ENCODE measurements around the gene NRL.
"Not testable (repeated sequence)": the region's sequence is repeated elsewhere in the genome, so short reads cannot be mapped to it uniquely, and the experiment has no call there.

NRL gene

GRCh38 chr14:24123424-24124417 is 9.0 kb upstream of the NRL start:
- DNase-seq (ENCODE audit: low read depth in 2 of 2): no peak

- DNase-seq (ENCODE audit: low read depth in 2 of 2): no peak
Measured at GRCh38 chr14:24122898-24123297, 8.1 kb upstream of the NRL start.

- no peak for DNase-seq (ENCODE audit: low read depth in 2 of 2)
Measured at GRCh38 chr14:24122416-24122815, 7.7 kb upstream of the NRL start.

- DNase-seq (ENCODE audit: low read depth in 2 of 2): no peak
Measured at GRCh38 chr14:24121210-24121609, 6.5 kb upstream of the NRL start.

- DNase-seq (ENCODE audit: low read depth in 2 of 2): no peak
Measured at GRCh38 chr14:24119691-24120090, 4.9 kb upstream of the NRL start.

- no peak for DNase-seq (ENCODE audit: low read depth in 2 of 2)
Measured at GRCh38 chr14:24117179-24117578, 2.4 kb upstream of the NRL start.

GRCh38 chr14:24116128-24116814 is 1.5 kb upstream of the NRL start:
- no peak for DNase-seq (ENCODE audit: low read depth in 2 of 2)

- DNase-seq (ENCODE audit: low read depth in 2 of 2): no peak
Measured at GRCh38 chr14:24115422-24116127, 826 bp upstream of the NRL start.

GRCh38 chr14:24113801-24114531 is 783 bp downstream of the NRL start:
- peak; percentile 76 to 80 for DNase-seq (ENCODE audit: low read depth in 2 of 2)

GRCh38 chr14:24113379-24113800 is 1.4 kb downstream of the NRL start:
- no peak for DNase-seq (ENCODE audit: low read depth in 2 of 2)

GRCh38 chr14:24110523-24110922 is 4.2 kb downstream of the NRL start:
- DNase-seq (ENCODE audit: low read depth in 2 of 2): no peak

GRCh38 chr14:24110060-24110459 is 4.7 kb downstream of the NRL start:
- no peak for DNase-seq (ENCODE audit: low read depth in 2 of 2)

- DNase-seq (ENCODE audit: low read depth in 2 of 2): no peak
Measured at GRCh38 chr14:24108336-24108874, 6.3 kb downstream of the NRL start.

- no peak for DNase-seq (ENCODE audit: low read depth in 2 of 2)
Measured at GRCh38 chr14:24106672-24107271, 8.0 kb downstream of the NRL start.

GRCh38 chr14:24105609-24106239 is 9.0 kb downstream of the NRL start:
- not testable (repeated sequence) for DNase-seq (ENCODE audit: low read depth in 2 of 2)

GRCh38 chr14:24103451-24103850 is 11.3 kb downstream of the NRL start:
- no peak for DNase-seq (ENCODE audit: low read depth in 2 of 2)

GRCh38 chr14:24102357-24103048 is 12.2 kb downstream of the NRL start:
- DNase-seq (ENCODE audit: low read depth in 2 of 2): no peak

- no peak for DNase-seq (ENCODE audit: low read depth in 2 of 2)
Measured at GRCh38 chr14:24100982-24101494, 13.7 kb downstream of the NRL start.

- no peak for DNase-seq (ENCODE audit: low read depth in 2 of 2)
Measured at GRCh38 chr14:24100197-24100981, 14.4 kb downstream of the NRL start.

All from stimulated activated CD4-positive, alpha-beta T cell treated with anti-CD3 and anti-CD28 coated beads, Interleukin-15, amount 100 ng/mL, for 48 hours (primary cell).